NK-92 (cell line): ENCODE data around the gene TOR1A.
A peak's percentile ranks its signal among the peaks of the same experiment; 100 is the strongest.

Experiments used
- DNase-seq: peaks from one replicate; lab custom pipeline; 2025; ENCODE audit not compliant: unreplicated experiment; lab: John Stamatoyannopoulos, UW

Gene TOR1A, protein sequence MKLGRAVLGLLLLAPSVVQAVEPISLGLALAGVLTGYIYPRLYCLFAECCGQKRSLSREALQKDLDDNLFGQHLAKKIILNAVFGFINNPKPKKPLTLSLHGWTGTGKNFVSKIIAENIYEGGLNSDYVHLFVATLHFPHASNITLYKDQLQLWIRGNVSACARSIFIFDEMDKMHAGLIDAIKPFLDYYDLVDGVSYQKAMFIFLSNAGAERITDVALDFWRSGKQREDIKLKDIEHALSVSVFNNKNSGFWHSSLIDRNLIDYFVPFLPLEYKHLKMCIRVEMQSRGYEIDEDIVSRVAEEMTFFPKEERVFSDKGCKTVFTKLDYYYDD

DNA sequence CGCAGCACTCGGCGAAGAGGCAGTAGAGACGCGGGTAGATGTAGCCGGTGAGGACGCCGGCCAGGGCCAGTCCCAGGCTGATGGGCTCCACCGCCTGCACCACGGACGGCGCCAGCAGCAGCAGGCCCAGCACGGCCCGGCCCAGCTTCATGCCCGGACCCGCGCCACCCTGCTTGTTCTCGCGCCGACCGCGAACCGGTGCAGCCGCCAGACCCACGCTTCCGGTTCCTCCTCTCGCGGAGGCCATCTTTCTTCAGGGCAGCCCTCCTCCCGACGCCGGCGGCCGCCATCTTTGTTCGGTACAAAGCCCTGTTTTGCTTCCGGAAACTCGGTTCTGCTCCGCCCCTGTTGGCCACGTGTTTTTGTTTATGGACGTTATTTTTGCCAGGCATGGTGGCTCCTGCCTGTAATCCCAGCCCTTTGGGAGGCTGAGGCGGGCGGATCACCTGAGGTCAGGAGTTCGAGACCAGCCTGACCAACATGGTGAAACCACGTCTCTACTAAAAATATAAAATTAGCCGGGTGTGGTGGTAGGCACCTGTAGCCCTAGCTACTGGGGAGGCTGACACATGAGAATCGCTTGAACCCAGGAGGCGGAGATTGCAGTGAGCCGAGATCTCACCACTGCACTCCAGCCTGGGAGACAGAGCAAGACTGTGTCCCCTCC, at the start of gene TOR1A:
TSS of gene TOR1A (minus strand) at position 202 of the 667 bp plus-strand sequence. CDS start at position 151, 51 bp downstream.
- peak; percentile 38 for DNase-seq

- no peak for DNase-seq
Observed at GRCh38 chr9:129871046-129871445, 47.1 kb upstream of the TOR1A start.

DNA sequence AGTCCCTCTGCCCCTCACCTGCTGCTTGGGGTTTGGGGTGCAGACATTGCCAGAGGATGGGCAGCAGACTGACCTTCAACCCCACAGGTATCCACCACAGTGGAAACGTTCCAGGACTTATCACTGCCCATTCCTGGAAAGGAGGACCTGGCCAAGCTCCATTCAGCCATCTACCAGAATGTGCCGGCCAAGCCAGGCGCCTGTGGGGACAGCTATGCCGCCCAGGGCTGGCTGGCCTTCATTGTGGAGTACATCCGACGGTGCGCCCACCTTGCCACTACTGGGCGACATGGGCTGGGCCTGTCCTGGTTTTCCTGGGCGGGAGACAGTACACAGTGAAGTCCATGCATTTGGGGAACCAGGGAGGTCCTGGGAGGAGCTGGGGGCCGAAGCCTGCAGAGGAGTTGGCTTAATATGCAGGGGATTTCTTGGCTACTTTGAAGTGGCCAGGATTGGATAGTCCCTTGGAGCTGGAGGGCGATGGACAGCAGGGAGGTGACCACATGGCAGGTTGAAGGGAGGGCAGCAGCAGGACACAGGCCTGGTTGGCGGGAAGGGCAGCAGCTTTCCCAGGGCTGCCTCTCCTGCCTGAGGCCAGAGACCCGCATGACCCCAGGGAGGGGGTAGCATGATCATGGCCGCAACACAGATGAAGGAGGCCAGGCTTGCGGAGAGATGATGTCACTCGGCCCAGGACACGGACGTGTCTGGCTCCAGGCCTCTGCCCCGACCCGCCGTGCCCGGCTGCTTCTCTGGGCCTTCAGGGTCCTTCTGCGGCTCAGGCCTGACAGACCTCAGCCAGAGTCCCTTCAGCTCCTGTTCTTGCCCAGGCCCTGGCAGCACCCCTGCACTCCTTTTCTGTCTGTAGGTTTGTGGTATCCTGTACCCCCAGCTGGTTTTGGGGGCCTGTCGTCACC, 45.9 kb upstream of the TOR1A start:
- DNase-seq, result no peak

DNA sequence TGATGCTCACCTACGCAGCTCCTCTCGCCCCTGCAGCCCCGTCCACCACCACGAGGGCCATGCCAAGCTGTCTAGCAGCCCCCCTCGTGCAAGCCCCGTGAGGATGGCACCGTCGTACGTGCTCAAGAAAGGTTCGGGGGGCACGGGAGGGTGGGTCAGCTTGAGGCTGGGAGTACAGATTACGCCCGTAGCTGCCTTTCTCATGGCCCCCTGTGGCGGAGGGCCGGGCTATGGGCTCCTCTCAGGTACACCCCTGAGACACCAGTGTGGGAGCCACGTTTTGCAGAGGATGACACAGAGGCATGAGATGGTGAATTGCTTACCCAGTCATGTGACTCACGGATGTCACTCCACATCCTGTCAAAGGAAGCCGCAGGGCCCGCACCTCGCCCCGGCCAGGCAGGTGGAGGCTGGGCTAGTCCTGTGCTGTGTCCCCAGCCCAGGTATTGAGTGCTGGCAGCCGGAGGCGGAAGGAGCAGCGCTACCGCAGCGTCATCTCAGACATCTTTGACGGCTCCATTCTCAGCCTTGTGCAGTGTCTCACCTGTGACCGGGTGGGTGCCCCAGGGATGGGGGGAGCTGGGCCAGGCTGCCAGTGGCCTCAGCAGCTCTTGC, 45.0 kb upstream of the TOR1A start:
- DNase-seq, result peak; percentile 53

GRCh38 chr9:129868023-129868871, 44.3 kb upstream of the TOR1A start:
- DNase-seq, result no peak

- no peak for DNase-seq
Observed at GRCh38 chr9:129867136-129868022, 43.4 kb upstream of the TOR1A start.

GRCh38 chr9:129866394-129867135, 42.6 kb upstream of the TOR1A start:
- no peak for DNase-seq

GRCh38 chr9:129865668-129866320, 41.9 kb upstream of the TOR1A start:
- DNase-seq, result no peak

DNA sequence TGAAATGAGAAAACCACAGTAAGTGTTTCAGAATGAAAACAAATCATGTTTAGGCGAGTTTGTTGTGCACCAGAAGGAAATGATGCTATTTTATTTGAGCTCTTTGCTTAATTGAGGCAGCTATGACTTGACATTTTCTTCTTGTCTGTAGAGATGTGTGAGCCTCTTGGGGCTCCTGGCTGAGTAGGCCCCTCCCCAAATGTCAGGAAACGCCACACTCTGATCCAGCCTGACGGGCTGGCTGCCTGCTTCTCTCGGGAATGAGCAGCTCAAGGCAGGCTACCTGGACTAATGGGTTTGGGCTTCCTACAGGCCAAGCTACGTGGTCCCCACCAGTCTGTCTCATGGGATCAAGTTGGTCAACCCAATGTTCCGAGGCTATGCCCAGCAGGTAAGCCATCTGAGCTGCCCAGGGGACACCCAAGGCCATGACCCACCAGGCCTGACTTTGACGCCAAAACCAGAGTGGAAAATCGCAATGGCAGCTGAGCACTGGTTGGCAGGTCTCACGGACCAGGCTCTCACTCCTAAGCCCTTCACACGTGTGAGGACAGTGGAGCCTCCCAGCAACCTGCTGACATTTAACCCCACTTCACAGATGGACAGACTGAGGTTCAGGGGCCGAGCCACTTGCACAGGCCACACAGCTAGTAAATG, 41.2 kb upstream of the TOR1A start:
- DNase-seq, result no peak

DNA sequence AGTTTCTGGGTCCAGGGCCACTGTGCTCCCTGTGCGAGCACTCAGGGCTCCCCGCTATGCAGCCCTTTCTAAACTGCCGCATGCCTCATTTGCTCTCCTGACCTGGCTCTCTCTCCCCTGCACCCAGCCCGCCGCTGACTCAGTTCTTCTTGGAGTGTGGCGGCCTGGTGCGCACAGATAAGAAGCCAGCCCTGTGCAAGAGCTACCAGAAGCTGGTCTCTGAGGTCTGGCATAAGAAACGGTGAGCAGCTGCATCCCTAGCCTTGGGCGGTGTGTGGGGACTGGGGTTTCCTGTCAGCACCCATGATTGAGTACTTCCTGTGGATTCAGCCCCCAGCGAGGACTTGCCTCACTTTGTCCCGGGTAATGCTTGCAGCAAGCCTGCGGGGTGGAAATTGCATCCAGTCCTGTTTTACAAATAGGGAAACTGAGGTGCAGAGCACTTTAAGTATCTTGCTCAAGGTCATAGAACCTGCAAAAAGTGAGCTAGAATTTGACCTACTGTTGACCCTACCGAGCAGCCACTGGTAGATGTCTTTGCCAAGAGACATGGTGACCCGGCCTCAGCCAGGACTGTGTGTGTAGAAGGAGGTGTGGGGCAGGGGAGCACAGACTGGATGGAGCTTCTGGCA, 39.2 kb upstream of the TOR1A start:
- DNase-seq, result no peak

- no peak for DNase-seq
Observed at GRCh38 chr9:129861447-129861827, 37.5 kb upstream of the TOR1A start.

DNA sequence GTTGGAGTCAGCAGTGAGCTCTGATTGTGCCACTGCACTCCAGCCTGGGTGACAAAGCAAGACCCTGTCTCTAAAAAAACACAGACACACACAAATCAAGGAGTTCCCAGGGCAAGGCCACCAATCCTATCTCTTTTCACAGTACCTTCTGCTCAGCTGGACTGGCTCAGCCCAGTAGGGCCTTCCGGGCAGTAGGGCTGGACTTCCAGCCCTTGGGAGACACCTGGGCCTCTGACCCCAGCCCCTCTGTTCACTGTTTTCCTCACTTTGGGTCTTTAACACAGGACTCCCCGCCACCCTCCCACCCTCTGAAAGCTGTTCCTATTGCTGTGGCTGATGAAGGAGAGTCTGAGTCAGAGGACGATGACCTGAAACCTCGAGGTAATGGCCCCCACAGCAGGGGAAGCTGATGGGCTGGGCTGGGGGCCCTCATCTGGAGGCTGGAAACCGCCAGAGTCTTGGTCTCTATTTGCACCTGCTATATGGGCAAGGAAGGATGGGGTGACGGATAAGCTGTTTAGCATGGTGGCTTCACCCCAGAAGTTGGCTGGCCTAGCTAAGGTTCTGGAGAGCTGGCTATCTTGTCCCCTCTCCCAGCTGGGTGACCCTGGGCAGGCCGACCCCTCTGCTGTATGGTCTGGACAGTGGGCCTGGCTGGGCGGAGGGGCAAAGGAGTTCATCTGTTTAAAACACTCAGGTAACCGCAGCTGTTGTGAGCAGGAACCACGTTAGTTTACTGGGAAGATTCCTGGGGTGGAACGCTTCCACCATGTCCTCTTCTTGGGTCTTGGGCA, 36.9 kb upstream of the TOR1A start:
- no peak for DNase-seq

DNA sequence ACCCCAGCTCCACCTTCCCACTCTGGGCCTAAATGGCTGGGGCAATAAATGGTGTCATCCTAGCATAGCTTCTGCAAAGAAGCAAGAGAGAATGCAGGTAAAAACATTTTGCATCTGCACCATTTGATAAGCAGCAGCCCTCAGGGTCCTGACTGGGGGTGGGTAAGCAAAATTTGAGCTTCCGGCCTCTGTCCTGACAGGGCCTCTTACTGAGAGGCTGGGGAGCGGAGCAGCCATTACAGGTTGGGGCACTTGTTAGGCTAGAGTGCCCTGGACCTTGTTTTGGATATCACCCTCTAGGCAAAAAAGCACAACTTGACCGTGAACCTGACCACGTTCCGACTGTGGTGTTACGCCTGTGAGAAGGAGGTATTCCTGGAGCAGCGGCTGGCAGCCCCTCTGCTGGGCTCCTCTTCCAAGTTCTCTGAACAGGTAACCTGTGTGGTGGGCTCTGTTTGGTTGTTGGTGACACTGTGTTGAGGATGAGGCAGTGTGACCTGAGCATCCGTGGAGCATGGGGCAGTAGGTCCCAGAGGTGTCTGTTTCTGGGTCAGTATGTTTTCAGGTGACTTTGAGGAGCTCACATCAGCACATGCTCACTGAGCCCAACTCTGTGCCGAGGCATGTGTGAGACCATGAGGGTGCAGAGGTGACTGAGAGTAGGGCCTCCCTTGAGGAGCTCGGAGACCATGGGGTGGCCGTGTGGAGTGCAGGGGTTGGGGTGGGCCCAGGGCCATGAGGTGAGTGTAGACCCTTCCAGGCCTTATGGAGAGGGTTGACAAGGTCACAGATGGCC, 34.4 kb upstream of the TOR1A start:
- no peak for DNase-seq

DNA sequence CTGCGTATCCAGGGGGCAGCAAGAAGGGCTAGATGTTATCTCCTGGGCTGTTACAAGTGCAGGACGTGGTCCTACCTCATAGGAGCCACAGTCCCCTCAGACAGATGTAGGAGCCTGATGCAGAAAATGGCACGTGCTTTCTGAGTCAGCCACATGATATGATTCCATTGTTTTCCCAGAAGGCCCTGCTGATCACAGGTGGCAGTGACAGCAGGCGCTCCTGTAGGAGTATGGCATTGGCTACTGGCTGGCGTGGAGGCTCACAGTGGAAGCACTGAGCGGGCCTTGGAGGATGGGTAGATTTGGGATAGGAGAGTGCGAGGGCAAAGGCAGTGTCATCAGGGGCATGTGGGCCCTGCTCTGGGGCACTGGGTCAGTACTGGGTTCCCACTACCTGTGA, 33.3 kb upstream of the TOR1A start:
- DNase-seq, result no peak

GRCh38 chr9:129854588-129855110, 30.7 kb upstream of the TOR1A start:
- DNase-seq, result no peak
